ENCODE data around the gene CRMP1.

DNA sequence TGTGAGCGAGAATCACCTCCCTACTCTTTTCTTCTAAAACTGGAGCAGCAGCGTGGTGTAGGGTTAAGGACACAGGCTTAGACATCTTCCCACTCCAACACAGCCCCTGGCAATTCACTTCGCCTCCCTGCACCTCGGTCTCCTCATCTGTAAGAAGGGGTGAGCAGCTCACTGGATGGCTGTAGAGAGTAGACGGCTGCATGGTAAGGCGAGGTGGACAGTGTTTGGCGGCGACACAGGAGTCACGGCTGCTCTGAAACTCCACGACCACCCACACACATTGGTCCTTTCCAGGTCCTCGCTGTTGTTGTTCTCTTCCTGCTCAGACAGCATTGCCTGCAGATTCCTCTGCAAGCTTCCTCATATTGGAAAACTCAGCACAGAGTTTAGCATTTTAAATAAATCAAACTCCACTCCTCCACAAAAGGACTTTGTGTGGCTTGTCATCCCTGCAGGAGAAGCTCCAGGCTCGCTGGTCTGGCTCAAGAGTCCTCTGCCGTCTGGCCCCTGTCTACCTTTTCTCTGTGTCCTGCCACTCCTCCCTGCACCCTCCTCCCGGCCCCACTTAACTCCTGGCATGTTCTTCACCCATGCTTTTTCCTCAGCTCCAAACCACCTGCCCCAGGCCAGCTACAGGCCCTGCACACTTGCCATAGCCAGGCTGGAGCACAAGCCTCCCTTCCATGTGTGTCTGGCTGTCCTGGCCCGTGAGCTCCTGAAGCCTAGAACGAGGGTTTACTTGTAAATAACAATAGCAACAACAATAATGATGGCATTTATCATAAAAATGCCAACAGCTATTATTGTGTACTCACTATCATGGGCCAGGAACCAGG, 41.3 kb upstream of the CRMP1 start:
- TF ChIP-seq, protein P1, sequence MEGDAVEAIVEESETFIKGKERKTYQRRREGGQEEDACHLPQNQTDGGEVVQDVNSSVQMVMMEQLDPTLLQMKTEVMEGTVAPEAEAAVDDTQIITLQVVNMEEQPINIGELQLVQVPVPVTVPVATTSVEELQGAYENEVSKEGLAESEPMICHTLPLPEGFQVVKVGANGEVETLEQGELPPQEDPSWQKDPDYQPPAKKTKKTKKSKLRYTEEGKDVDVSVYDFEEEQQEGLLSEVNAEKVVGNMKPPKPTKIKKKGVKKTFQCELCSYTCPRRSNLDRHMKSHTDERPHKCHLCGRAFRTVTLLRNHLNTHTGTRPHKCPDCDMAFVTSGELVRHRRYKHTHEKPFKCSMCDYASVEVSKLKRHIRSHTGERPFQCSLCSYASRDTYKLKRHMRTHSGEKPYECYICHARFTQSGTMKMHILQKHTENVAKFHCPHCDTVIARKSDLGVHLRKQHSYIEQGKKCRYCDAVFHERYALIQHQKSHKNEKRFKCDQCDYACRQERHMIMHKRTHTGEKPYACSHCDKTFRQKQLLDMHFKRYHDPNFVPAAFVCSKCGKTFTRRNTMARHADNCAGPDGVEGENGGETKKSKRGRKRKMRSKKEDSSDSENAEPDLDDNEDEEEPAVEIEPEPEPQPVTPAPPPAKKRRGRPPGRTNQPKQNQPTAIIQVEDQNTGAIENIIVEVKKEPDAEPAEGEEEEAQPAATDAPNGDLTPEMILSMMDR (IDR thresholded peaks at IDR 0.05; ENCODE audit: borderline replicate concordance, extremely low read depth, low read length, poor library complexity, severe bottlenecking): no peak
- TF ChIP-seq EZH2 (IDR thresholded peaks at IDR 0.05; ENCODE audit: borderline replicate concordance, low read depth, low read length, severe bottlenecking): no peak
